Ovary (tissue), 3 donors: ENCODE results near the gene CYP2D6.
"Not testable (repeated sequence)": the region's sequence is repeated elsewhere in the genome, so short reads cannot be mapped to it uniquely, and the experiment has no call there.

Experiments used
- EP300 ChIP-seq: sonication (generic); formaldehyde crosslinking; IDR thresholded peaks from one replicate; pipeline ENCODE4 v1.6.1; 2017; ENCODE audit warnings: antibody characterized with exemption
- TF ChIP-seq, protein P1 (sequence below), 3 donors: fragments of 450-650 bp in 2 of 3; fragments of 200-600 bp in 1 of 3; IDR thresholded peaks; one replicate each; pipeline versions ENCODE4 v1.5.1 to v1.8.0; 2016 to 2022; ENCODE audit warnings: antibody characterized with exemption in 3 of 3, mild to moderate bottlenecking in 1 of 3
- donor health status: DM: no; HTN: no; CAD: no.

DNA sequence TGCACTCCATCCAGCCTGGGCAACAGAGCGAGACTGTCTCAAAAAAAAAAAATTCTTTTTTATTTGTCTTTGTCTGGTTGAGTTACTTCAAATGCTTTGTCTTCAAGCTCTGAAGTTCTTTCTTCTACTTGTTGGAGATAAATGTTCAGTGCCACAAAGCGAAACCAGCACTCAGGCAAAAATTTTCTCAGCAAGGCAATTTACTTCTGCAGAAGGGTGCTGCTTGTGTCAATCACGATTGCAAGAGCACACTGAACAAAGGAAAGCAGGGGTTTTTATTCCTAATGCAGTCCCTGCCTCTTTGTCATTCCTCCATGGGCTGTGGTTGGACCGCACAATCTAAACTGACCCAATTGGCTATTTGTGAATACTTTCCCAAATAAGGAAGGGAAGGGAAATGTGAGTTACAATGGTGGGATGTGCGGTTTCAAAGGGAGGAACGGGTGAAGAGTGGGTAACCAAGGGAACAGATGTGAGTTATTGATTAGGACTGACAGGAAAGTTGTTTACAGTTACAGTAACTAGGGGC is 26.2 kb downstream of the CYP2D6 start:
- TF ChIP-seq, protein P1, sequence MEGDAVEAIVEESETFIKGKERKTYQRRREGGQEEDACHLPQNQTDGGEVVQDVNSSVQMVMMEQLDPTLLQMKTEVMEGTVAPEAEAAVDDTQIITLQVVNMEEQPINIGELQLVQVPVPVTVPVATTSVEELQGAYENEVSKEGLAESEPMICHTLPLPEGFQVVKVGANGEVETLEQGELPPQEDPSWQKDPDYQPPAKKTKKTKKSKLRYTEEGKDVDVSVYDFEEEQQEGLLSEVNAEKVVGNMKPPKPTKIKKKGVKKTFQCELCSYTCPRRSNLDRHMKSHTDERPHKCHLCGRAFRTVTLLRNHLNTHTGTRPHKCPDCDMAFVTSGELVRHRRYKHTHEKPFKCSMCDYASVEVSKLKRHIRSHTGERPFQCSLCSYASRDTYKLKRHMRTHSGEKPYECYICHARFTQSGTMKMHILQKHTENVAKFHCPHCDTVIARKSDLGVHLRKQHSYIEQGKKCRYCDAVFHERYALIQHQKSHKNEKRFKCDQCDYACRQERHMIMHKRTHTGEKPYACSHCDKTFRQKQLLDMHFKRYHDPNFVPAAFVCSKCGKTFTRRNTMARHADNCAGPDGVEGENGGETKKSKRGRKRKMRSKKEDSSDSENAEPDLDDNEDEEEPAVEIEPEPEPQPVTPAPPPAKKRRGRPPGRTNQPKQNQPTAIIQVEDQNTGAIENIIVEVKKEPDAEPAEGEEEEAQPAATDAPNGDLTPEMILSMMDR (IDR thresholded peaks at IDR 0.05), result not testable (repeated sequence)
- TF ChIP-seq EP300, result not testable (repeated sequence)
